ENCODE data around the gene CTCFL.
"Not testable (repeated sequence)": the region's sequence is repeated elsewhere in the genome, so short reads cannot be mapped to it uniquely, and the experiment has no call there.

CTCFL gene

GRCh38 chr20:57536771-57537724 lies 12.1 kb upstream of the CTCFL start:
- DNase-seq = no peak

DNA sequence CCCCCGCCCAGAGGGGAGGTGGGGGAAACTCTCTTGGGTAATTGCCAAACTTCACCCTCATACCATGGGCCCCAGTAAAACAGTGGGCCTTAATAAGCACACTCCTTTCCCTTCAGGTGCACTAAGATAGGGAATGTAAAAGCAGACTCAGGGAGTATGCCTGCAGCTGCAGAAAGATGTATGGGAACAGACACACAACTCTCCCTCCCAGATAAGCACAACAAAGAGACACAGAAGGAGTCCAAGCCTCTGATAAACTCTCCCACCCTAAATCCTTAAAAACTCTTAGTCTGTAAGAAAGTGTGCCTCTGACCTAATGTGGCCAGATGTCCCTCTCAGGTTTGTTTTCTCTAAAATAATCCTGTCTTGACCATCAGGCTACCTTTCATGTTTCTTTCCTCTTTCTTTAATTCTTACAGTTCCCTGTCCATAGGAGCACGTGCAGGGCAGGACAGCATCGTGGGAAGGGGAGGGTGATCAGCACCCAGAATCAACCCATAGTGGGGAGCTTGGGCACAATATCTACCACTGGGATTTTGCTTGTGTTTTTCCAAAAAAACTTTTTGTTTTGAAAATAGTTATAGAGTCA lies 11.3 kb upstream of the CTCFL start:
- no peak for DNase-seq

DNA sequence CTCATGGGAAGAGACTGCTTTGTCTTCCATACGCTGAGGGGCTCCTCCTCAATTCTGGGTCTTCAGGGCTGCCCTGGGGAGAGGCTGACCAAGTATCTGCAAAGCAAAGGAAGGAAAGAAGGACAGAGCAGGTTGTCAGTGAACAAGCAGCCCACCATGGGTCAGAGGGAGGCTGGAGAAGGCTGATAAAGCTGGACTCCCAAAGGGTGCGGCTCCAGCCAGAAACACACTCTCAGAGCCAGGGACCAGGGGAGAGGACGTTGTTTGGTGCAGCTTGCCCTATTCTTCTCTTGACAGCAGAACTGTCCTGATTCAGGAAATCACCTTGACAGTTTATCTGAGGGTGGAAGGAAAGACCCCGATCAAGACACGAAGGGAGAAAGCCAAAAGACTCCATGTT lies 10.4 kb upstream of the CTCFL start:
- no peak for DNase-seq

GRCh38 chr20:57532104-57532503 lies 7.2 kb upstream of the CTCFL start:
- no peak for DNase-seq

GRCh38 chr20:57530327-57530981 lies 5.5 kb upstream of the CTCFL start:
- no peak for DNase-seq

DNA sequence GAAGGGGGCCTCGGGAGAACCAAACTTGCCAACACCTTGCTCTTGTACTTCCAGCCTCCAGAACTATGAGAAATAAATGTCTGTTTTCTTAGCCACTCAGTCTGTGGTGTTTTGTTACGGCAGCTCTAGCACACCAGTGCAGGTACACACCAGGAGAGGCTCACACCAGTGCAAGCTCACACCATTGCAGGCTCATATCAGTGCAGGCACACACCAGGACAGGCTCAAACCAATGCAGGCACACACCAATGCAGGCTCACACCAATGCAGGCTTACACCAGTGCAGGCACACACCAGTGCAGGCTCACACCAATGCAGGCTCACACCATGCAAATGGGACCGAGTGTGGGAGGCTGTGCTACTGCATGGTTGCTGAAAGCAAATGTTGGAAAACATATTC lies 4.9 kb upstream of the CTCFL start:
- no peak for DNase-seq

DNA sequence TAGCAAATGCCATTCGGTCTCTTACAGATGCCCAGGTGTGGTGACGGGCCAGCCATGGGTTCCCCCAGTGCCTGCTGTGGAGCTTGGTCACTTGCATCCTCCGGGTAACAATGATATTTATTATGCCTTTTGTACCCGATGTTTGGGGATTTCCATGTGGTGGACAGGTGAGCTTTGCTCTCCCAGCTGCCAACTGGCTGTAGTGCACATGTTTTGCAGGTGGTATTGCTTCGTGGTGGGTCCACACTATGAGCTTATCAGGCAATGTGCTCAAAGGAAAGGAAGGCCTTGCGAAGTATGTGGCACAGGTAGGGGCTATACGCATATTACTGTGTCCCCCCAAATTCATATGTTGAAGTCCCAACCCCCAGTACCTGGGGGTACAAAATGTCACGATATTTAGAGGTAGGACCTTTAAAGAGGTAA lies 4.2 kb upstream of the CTCFL start:
- no peak for DNase-seq

DNA sequence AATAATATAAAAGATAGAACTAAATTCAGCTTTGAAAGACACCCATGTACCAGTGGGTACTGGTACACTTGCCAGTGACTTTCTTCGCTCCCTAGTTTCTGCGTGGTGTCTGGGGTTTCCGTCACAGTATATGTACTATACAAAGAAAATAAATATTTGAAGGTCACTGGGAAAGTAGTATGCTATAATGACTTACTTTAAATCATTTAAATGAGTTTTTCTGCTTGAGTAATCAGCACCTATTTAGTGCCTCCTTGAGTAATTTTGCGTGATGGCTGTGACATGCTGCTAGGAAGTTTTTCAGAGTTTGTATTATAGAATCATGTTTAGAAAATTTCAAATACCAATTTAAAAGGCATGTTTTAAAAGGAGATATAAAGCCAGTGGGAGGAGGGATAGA lies 3.2 kb upstream of the CTCFL start:
- DNase-seq = no peak

GRCh38 chr20:57527728-57528127 lies 2.8 kb upstream of the CTCFL start:
- DNase-seq = no peak

DNA sequence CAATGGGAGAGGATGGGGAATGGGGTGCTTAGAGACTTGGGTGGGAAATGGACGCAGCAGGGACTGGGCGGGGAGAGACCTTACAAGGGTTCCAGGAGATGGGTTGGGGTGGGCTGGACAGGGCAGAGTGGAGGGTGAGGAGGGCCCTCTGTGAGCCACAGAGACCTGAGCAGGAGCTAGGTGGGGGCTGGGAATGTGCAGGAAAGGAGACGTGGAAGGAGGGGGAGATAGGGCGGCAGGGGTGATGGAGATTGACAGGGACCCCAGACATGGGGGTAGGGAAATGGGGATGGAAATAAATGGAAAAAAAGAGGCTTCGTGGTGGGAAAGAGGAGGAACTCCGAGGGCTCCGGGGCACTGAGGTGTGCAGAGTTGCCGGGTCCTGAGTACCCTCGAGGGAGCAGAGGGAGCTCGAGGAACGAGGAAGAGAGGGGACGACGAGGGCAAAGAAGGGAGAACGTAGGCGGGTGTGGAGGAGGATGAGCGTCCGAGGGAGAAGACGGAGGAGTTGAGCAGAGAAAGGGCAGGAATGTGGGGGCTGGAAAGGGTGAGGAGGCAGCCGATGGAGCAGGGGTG lies 2.0 kb upstream of the CTCFL start:
- no peak for DNase-seq

DNA sequence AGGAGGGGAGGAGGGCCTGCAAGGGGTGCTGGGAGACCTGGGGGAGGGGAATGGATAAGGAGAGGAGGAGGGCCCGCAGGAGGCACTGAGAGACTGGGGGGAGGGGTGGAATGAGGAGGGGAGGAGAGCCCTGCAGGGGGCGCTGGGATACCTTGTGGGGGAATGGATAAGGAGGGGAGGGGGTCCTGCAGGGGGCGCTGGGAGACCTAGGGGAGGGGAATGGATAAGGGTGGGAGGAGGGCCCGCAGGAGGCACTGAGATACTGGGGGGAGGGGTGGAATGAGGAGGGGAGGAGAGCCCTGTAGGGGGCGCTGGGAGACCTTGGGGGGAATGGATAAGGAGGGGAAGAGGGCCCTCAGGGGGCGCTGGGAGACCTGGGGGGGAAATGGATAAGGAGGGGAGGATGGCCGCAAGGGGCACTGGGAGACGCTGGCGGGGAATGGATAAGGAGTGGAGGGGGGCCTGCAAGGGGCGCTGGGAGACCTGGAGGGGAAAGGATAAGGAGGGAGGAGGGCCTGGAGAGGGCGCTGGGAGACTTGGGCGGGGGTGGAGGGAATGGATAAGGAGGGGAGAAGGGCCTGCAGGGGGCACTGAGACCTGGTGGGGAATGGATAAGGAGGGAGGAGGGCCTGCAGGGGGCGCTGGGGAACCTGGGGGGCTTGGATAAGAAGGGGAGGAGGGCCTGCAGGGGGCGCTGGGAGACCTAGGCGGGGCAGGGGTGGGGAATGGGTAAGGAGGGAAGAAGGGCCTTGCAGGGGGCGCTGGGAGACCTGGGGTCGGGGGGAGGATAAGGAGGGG lies 1.3 kb upstream of the CTCFL start:
- DNase-seq = no peak

GRCh38 chr20:57525328-57526086 lies 567 bp upstream of the CTCFL start:
- DNase-seq = no peak

DNA sequence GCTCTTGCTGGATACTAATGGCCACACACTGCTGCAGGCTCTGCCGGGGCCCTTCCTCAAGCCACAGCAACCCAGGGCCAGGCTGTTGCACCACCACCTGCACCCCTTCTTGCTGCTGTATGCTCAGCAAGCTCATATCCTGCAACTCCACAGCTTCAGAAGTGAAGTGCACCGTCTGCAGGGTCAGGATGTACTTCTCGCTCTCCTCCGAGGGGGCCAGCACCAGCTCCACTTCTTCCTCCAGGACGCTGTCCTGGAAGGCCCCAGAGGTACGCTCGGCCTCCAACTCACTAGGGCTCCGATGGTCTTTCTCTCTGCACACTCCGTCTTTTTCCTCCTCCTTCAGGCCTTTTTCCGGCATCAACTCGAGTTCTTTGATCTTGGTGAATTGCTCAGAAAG lies 1.2 kb downstream of the CTCFL start:
- DNase-seq = no peak

GRCh38 chr20:57522380-57523140 lies 2.4 kb downstream of the CTCFL start:
- no peak for DNase-seq

DNA sequence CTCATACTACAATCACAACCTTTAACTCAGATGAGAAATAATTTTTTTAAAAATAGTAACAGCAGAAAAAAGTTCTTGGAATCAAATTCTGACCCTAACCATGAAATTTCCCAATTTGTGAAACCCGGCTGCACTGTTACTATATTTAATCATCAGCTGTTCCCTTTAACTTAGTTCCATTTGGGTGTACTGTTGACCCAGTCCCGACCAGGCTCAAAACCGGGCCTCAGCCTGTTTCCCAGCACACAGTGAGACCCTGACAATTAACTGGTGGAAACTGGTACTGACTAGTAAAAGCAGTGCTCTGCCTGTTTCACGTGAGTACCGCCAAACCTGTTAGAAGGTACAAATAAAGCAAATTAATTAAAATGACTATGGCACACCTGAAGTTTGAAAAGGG lies 7.0 kb downstream of the CTCFL start:
- no peak for DNase-seq

GRCh38 chr20:57514273-57514751 lies 10.6 kb downstream of the CTCFL start:
- no peak for DNase-seq

- no peak for DNase-seq
Observed at GRCh38 chr20:57513199-57513598, 11.7 kb downstream of the CTCFL start.

DNA sequence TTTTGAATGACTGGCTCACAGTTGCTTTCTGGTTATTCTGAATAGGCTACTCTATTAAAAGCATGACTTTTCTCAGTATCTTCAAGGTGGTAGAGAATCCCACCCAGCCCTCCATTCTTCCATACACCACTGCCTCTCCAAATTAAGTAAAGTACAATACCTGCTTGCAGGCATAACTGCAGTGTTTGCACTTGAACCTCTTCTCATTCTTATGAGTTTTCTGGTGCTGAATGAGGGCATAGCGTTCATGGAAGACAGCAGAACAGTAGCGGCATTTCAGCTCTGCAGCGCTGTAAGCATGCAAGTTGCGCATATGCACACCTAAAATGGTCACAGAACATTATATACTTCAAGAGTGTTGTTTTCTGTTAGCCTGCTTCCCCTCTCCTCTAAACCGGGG lies 12.5 kb downstream of the CTCFL start:
- no peak for DNase-seq

- DNase-seq = not testable (repeated sequence)
Observed at GRCh38 chr20:57511709-57512108, 13.2 kb downstream of the CTCFL start.

- no peak for DNase-seq
Observed at GRCh38 chr20:57509665-57510237, 15.2 kb downstream of the CTCFL start.

DNA sequence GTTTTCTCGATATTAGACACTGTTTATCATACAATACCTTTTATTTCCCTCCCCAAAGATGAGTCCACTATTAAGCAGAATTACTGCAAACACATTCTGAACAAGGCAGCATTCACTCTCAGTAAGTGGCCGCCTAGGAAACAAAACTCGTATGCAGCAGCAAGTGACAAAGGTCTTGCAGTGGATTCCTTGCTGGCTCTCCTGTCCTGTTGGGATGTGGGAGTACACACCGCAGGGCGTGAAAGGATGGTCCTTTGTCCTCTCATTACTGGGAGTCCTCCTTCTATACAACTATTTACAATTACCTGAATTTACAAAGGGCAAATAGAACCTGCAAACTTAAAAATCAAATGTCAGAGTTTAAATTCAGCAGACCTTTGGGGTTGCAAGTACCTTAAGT lies 16.1 kb downstream of the CTCFL start:
- DNase-seq = no peak
